GM23248 (cell line): Measurements from ENCODE around the gene PTPRN2. TPM values are rescaled to one million over a fixed set of nuclear protein-coding genes. Genes with fewer than 3 reads are reported as not detected.

Source experiments
- DNase-seq: peaks from one replicate; pipeline ENCODE4 v3.0.0-alpha.2; 2015
- H2AFZ ChIP-seq: fragments of 200-600 bp; sonication (generic); 2 replicates; pipeline ENCODE4 v1.6.1; 2016; ENCODE audit warnings: antibody characterized with exemption
- H3F3A ChIP-seq: fragments of 200-600 bp; sonication (generic); 2 replicates; pipeline ENCODE4 v1.6.1; 2016; ENCODE audit warnings: mild to moderate bottlenecking, antibody characterized with exemption, mixed run types; ENCODE audit not compliant: insufficient read depth
- H3K27ac ChIP-seq: fragments of 200-600 bp; sonication (generic); 2 replicates; pipeline ENCODE4 v1.5.1; 2016; ENCODE audit warnings: mild to moderate bottlenecking
- H3K27me3 ChIP-seq: fragments of 200-600 bp; sonication (generic); replicated peaks from 2 replicates; pipeline ENCODE4 v1.6.1; 2016; ENCODE audit warnings: mild to moderate bottlenecking; ENCODE audit not compliant: insufficient read depth
- H3K36me3 ChIP-seq: fragments of 200-600 bp; sonication (generic); 2 replicates; pipeline ENCODE4 v1.6.1; 2016; ENCODE audit warnings: low read depth, mild to moderate bottlenecking
- H3K4me1 ChIP-seq: fragments of 200-600 bp; sonication (generic); 2 replicates; pipeline ENCODE4 v1.6.1; 2016; ENCODE audit warnings: mild to moderate bottlenecking; ENCODE audit not compliant: insufficient read depth
- H3K4me2 ChIP-seq: fragments of 200-600 bp; sonication (generic); one replicate; pipeline ENCODE4 v1.6.1; 2016; ENCODE audit warnings: mild to moderate bottlenecking; ENCODE audit not compliant: unreplicated experiment
- H3K4me3 ChIP-seq: fragments of 200-600 bp; sonication (generic); 2 replicates; pipeline ENCODE4 v1.5.1; 2016; ENCODE audit warnings: mild to moderate bottlenecking
- H3K79me2 ChIP-seq: fragments of 200-600 bp; sonication (generic); 2 replicates; pipeline ENCODE4 v1.6.1; 2016; ENCODE audit warnings: mild to moderate bottlenecking; ENCODE audit not compliant: insufficient read depth
- H3K9ac ChIP-seq: fragments of 200-600 bp; sonication (generic); 2 replicates; pipeline ENCODE4 v1.6.1; 2016; ENCODE audit warnings: mild to moderate bottlenecking
- H3K9me2 ChIP-seq: fragments of 200-600 bp; sonication (generic); 2 replicates; pipeline ENCODE4 v1.6.1; 2016; ENCODE audit warnings: mixed run types, mild to moderate bottlenecking, moderate library complexity; ENCODE audit not compliant: insufficient read depth
- H3K9me3 ChIP-seq: fragments of 200-600 bp; sonication (generic); one replicate; pipeline ENCODE4 v1.6.1; 2017; ENCODE audit warnings: low read depth
- H4K20me1 ChIP-seq: fragments of 200-600 bp; sonication (generic); 2 replicates; pipeline ENCODE4 v1.6.0; 2016; ENCODE audit not compliant: insufficient read depth
- EZH2 ChIP-seq: fragments of 200-600 bp; sonication (generic); IDR thresholded peaks from 2 replicates; pipeline ENCODE4 v1.6.1; 2018; ENCODE audit warnings: antibody characterized with exemption, mild to moderate bottlenecking; ENCODE audit not compliant: insufficient read depth, poor library complexity, severe bottlenecking
- EZH2phosphoT487 ChIP-seq: fragments of 200-600 bp; sonication (generic); IDR thresholded peaks from 2 replicates; pipeline ENCODE4 v1.6.1; 2018; ENCODE audit warnings: antibody characterized with exemption, moderate library complexity, mild to moderate bottlenecking, low read depth; ENCODE audit not compliant: insufficient read depth
- WGBS, 2 experiments: methylation state at CpG; one replicate each; pipeline ENCODE4 v1.1.6; 2015 to 2017; ENCODE audit warnings: low lambda C conversion rate in 2 of 2, low coverage in 1 of 2; ENCODE audit errors: missing lambda C conversion rate in 2 of 2; 5-methylcytosine and 5-hydroxymethylcytosine counted together
- in situ Hi-C: fragments of 300-500 bp; cut with MboI; formaldehyde crosslinking; loops from 2 replicates; pipeline ENCODE4 v1.15.0; 2020
- polyA plus RNA-seq: library from polyadenylated mRNA; unstranded; fragments of >200 nt; fragmentation: Nextera tagmentation; extraction: Ambion mirVana; gene quantifications from 2 replicates; pipeline ENCODE4 v1.2.1, GENCODE V29; 2016
- total RNA-seq: library from RNA; depleted of rRNA; stranded (reverse); fragments of >200 nt; shearing (Covaris generic); gene quantifications from 2 replicates; pipeline ENCODE4 v1.2.3, GENCODE V29; 2014

PTPRN2 gene
- total and polyA plus RNA-seq, 2 experiments from 2014 or later = 0.13 TPM; not detected in 1

GRCh38 chr7:157573244-157573643 is 1014.4 kb downstream of the PTPRN2 start:
- Histone ChIP-seq H3F3A (no peaks in the 10 kb centered on the region), H3K27me3 (no peaks in the 10 kb centered on the region), H3K4me2 (no peak overlapping the region), H3K9ac (no peak overlapping the region), H3K9me3 (no peaks in the 10 kb centered on the region), H3K9me2 (no peaks in the 10 kb centered on the region), H3K27ac (no peak overlapping the region), H3K4me1 (no peaks in the 10 kb centered on the region), H3K4me3 (no peak overlapping the region), H2AFZ (no peak overlapping the region), H3K79me2 (no peaks in the 10 kb centered on the region), H4K20me1 (no peaks in the 10 kb centered on the region), H3K36me3 (no peaks in the 10 kb centered on the region)
- DNase-seq = no peak
- WGBS, 2 experiments = 48 to 50% methylated on average over 5 of the region's 5 CpGs
- in situ Hi-C loops = no loop called here
- TF ChIP-seq EZH2phosphoT487 (no peak), EZH2 (no peak)

- Histone ChIP-seq H3K4me2 (no peak overlapping the region), H3K9me2 (no peaks in the 10 kb centered on the region), H3K9me3 (no peaks in the 10 kb centered on the region), H3K27ac (no peak overlapping the region), H3K4me1 (no peaks in the 10 kb centered on the region), H3K4me3 (no peak overlapping the region), H3K27me3 (no peaks in the 10 kb centered on the region), H3K9ac (no peak overlapping the region), H4K20me1 (no peaks in the 10 kb centered on the region), H3F3A (no peaks in the 10 kb centered on the region), H2AFZ (no peak overlapping the region), H3K79me2 (no peaks in the 10 kb centered on the region), H3K36me3 (no peaks in the 10 kb centered on the region)
- TF ChIP-seq EZH2phosphoT487 (no peak), EZH2 (no peak)
- in situ Hi-C loops = no loop called here
- 43 to 49% methylated on average over 14 of the region's 14 CpGs for WGBS, 2 experiments
- no peak for DNase-seq
Observed at GRCh38 chr7:157572622-157573021, 1015.0 kb downstream of the PTPRN2 start.

- WGBS, 2 experiments = 54 to 59% methylated on average over 24 of the region's 24 CpGs
Observed at GRCh38 chr7:157570531-157571200, 1017.0 kb downstream of the PTPRN2 start.

GRCh38 chr7:157569967-157570366 is 1017.7 kb downstream of the PTPRN2 start:
- WGBS, 2 experiments = 57 to 65% methylated on average over 8 of the region's 8 CpGs
- Histone ChIP-seq H4K20me1 (no peaks in the 10 kb centered on the region), H3K27me3 (no peaks in the 10 kb centered on the region), H3K36me3 (no peaks in the 10 kb centered on the region), H3K4me1 (no peaks in the 10 kb centered on the region), H3K4me2 (no peak overlapping the region), H3K9ac (no peak overlapping the region), H3F3A (no peaks in the 10 kb centered on the region), H3K9me2 (no peaks in the 10 kb centered on the region), H3K4me3 (no peak overlapping the region), H3K27ac (no peak overlapping the region), H3K9me3 (no peaks in the 10 kb centered on the region), H2AFZ (no peak overlapping the region), H3K79me2 (no peaks in the 10 kb centered on the region)
- no peak for DNase-seq
- in situ Hi-C loops = no loop called here
- no peak for TF ChIP-seq EZH2
- TF ChIP-seq EZH2phosphoT487 = no peak

More at GRCh38 chr7:157570531-157571200, 1017.0 kb downstream of the PTPRN2 start:
- H3K4me1 ChIP-seq = no peaks in the 10 kb centered on the region
- no peaks in the 10 kb centered on the region for H3K27me3 ChIP-seq
- DNase-seq = no peak
- no peaks in the 10 kb centered on the region for H4K20me1 ChIP-seq
- H3K9me2 ChIP-seq = no peaks in the 10 kb centered on the region
- no peaks in the 10 kb centered on the region for H3F3A ChIP-seq
- H3K79me2 ChIP-seq = no peaks in the 10 kb centered on the region
- in situ Hi-C loops = no loop called here
- no peak overlapping the region for H3K9ac ChIP-seq
- no peak overlapping the region for H2AFZ ChIP-seq
- no peaks in the 10 kb centered on the region for H3K36me3 ChIP-seq
- H3K4me2 ChIP-seq = no peak overlapping the region
- no peaks in the 10 kb centered on the region for H3K9me3 ChIP-seq
- H3K4me3 ChIP-seq = no peak overlapping the region
- TF ChIP-seq EZH2 (no peak), EZH2phosphoT487 (no peak)
- no peak overlapping the region for H3K27ac ChIP-seq
